SK-N-SH (cell line): ENCODE measurements around the gene IFITM1.
"Not testable (repeated sequence)": the region's sequence is repeated elsewhere in the genome, so short reads cannot be mapped to it uniquely, and the experiment has no call there.

Source experiments
- CHD2 ChIP-seq: fragments of 150-350 bp; IDR thresholded peaks from 2 replicates; pipeline ENCODE4 v1.6.1; 2018; ENCODE audit warnings: low read length; ENCODE audit not compliant: partially characterized antibody
- EP300 ChIP-seq, 2 experiments: IDR thresholded peaks; 2 replicates each; pipeline versions ENCODE4 v1.4.0 to v1.6.1; 2012; ENCODE audit warnings: borderline replicate concordance in 1 of 2, low read depth in 1 of 2, low read length in 1 of 2
- GATA2 ChIP-seq: sonication (generic); formaldehyde crosslinking; IDR thresholded peaks from 2 replicates; pipeline ENCODE4 v1.5.0; 2020; ENCODE audit warnings: mild to moderate bottlenecking, missing genetic modification reagents
- JUND ChIP-seq: IDR thresholded peaks from 2 replicates; pipeline ENCODE4 v1.4.0; 2012
- MEF2A ChIP-seq: IDR thresholded peaks from 2 replicates; pipeline ENCODE4 v1.4.0; 2012; ENCODE audit warnings: low read depth, borderline replicate concordance
- POLR2AphosphoS5 ChIP-seq: IDR thresholded peaks from 2 replicates; pipeline ENCODE4 v1.6.1; 2012; ENCODE audit warnings: low read depth, low read length
- RAD21 ChIP-seq: IDR thresholded peaks from 2 replicates; pipeline ENCODE4 v1.6.1; 2012; ENCODE audit warnings: mild to moderate bottlenecking, low read length
- RFX5 ChIP-seq: IDR thresholded peaks from 2 replicates; pipeline ENCODE4 v1.6.1; 2012; ENCODE audit warnings: mild to moderate bottlenecking, improper control_type of control experiment, low read length
- RXRA ChIP-seq: IDR thresholded peaks from 2 replicates; pipeline ENCODE4 v1.4.0; 2012; ENCODE audit warnings: low read depth, mild to moderate bottlenecking, borderline replicate concordance
- SMC3 ChIP-seq: IDR thresholded peaks from 2 replicates; pipeline ENCODE4 v1.6.1; 2012; ENCODE audit warnings: low read depth, low read length, improper control_type of control experiment
- TF ChIP-seq, protein P1 (sequence below): IDR thresholded peaks from 2 replicates; pipeline ENCODE4 v1.4.0; 2012; ENCODE audit warnings: low read depth
- TF ChIP-seq, protein P2 (sequence below): fragments of 200-600 bp; sonication (generic); IDR thresholded peaks from 2 replicates; pipeline ENCODE4 v1.6.1; 2017; ENCODE audit warnings: antibody characterized with exemption, mild to moderate bottlenecking, moderate library complexity

DNA sequence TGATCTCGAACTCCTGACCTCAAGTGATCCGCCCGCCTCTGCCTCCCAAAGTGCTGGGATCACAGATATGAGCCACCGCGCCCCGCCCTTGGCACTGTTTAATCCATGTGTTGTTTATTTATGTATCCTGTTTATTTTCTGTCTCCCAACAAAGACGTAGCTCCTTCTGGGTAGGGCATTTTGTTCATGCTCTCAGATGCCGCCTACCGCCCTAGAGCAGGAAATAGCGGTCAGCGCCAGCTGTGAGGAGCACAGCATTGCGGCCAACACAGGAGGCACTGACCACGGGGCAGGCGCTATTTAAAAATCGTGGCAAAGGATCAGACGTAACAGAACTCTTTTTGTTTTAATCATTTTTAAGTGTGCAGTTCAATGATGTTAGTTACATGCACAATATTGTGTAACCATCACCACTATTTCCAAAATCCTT lies 45.1 kb upstream of the IFITM1 start:
- not testable (repeated sequence) for TF ChIP-seq MEF2A; GATA2 (CRISPR knock-in tag); EP300 (IDR thresholded peaks at IDR 0.05; ENCODE audit: borderline replicate concordance in 1 of 2, low read depth in 1 of 2, low read length in 1 of 2); CHD2; JUND; POLR2AphosphoS5; SMC3; RFX5; RXRA; RAD21
- TF ChIP-seq, protein P1, sequence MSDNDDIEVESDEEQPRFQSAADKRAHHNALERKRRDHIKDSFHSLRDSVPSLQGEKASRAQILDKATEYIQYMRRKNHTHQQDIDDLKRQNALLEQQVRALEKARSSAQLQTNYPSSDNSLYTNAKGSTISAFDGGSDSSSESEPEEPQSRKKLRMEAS: not testable (repeated sequence)
- TF ChIP-seq, protein P2, sequence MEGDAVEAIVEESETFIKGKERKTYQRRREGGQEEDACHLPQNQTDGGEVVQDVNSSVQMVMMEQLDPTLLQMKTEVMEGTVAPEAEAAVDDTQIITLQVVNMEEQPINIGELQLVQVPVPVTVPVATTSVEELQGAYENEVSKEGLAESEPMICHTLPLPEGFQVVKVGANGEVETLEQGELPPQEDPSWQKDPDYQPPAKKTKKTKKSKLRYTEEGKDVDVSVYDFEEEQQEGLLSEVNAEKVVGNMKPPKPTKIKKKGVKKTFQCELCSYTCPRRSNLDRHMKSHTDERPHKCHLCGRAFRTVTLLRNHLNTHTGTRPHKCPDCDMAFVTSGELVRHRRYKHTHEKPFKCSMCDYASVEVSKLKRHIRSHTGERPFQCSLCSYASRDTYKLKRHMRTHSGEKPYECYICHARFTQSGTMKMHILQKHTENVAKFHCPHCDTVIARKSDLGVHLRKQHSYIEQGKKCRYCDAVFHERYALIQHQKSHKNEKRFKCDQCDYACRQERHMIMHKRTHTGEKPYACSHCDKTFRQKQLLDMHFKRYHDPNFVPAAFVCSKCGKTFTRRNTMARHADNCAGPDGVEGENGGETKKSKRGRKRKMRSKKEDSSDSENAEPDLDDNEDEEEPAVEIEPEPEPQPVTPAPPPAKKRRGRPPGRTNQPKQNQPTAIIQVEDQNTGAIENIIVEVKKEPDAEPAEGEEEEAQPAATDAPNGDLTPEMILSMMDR: peak; percentile 21; the same call in 1 of the 2 replicates
